NCI-H345 treated with DMSO at 0.1 percent for 48 hours (cell line): ENCODE results near the gene KLHL26.
"Not testable (repeated sequence)": the region's sequence is repeated elsewhere in the genome, so short reads cannot be mapped to it uniquely, and the experiment has no call there.

Experiments
- DNase-seq: peaks from one replicate; lab custom pipeline; 2025; ENCODE audit not compliant: unreplicated experiment; lab: John Stamatoyannopoulos, UW

KLHL26 gene, protein sequence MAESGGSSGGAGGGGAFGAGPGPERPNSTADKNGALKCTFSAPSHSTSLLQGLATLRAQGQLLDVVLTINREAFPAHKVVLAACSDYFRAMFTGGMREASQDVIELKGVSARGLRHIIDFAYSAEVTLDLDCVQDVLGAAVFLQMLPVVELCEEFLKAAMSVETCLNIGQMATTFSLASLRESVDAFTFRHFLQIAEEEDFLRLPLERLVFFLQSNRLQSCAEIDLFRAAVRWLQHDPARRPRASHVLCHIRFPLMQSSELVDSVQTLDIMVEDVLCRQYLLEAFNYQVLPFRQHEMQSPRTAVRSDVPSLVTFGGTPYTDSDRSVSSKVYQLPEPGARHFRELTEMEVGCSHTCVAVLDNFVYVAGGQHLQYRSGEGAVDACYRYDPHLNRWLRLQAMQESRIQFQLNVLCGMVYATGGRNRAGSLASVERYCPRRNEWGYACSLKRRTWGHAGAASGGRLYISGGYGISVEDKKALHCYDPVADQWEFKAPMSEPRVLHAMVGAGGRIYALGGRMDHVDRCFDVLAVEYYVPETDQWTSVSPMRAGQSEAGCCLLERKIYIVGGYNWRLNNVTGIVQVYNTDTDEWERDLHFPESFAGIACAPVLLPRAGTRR

DNA sequence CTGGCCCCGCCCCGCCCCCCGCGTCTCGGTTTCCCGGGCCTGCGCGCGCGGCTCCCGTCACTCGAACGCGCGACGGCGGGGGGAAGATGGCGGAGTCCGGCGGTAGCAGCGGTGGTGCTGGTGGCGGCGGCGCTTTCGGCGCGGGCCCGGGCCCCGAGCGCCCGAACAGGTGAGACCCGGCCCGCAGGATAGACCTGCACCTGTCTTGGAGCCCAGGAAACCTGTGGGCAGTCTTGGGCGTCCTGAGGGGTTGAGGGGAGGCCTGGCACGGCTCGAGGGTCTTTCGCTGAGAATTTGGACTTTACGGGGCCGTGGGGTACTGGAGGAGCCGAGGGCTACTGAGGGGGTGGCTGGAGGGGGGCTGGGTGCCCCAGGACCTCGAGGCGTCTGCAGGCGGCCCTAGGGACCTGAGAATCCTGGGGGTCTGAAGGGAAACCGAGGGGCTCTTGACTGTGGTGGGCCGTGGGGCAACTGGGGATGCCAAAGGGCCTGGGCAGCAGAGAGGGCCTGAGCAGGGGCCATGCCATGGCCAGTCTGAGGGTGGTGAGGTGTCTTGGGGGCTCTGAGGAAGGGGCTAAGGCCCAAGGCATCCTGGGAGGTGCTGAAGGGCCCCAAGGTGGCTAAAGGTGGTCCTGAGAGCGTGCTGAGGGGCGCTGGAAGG lies at the start of gene KLHL26:
Gene KLHL26, plus strand, starts transcription at position 60 of the 661 bp plus-strand sequence. Its CDS starts 27 bp downstream, at position 87.
- DNase-seq: no peak

GRCh38 chr19:18587561-18587960 lies 49.3 kb upstream of the KLHL26 start:
- no peak for DNase-seq

DNA sequence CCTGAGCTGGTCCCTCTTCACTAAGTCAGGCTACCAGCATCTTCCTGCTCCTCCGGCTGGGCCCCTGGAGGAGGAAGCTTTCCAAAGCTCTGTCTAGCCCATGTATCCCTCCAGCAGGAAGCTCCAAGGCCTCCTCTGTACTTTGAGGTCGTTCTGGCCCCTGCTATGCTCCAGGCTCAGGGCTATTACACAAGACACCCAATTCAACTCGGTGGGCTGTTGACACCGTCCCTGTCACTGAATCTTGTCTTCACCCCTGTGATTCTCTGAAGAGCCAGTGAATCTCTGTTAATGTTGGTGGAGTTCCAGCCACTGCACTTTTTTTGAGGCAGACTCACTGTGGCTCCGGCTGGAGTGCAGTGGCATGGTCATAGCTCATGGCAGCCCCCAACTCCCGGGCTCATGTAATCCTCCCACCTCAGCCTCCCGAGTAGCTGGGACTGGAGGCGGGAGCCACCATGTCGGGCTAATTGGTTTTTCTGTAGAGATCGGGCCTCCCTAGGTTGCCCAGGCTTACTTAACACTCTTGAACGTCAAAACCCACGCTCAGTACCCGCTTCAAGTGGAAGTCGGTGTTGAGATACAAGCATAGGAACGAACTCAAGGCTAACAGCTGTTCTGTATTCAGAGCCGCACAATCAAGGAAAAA lies 48.7 kb upstream of the KLHL26 start:
- no peak for DNase-seq

GRCh38 chr19:18588611-18589379 lies 48.0 kb upstream of the KLHL26 start, which contains the start of gene REX1BD:
Gene REX1BD (plus strand): TSS chr19:18588798. CDS start chr19:18588802, 4 bp downstream.
- DNase-seq: peak; percentile 52

DNA sequence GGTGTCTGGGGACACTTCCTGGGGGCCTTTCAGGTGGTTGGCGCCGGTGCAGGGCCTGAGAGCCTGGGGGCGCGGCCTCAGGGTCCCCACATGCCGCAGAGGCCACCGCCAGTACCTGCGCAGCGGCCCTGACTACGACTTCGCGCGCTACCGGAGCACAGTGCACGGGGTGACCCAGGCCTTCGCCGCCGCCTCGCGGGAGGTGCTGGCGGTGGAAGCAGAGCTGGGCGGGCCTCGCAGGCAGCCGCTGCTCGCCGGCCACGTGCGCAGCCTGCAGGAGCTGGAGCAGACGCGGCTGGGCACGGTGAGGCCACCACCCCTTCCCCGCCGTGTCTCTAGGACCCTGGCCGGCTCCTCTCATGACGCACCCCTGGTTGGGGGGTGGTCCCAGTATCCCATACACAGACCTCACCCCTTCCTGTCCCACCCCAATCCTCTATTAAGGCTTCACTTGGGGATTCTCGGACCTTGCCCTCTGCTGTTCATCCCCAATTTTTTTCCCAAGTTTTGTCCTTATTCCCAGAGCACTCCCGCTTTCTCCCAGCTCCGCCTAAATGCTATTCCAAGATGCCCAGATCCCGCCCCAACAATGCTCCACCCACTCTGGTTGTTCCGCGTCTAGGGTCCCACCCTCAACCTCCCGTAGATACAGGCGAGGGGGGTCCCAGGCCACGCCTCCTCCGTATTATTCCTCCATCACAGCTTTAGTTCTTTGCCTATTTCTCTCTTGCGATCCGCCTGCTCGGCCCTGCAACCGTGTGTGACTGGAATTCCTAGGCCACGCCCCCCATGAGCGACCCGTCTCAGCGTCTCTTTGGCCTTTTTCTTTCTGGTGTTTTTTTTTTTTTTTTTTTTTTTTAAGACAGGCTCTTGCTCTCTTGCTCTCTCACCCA lies 47.2 kb upstream of the KLHL26 start:
- DNase-seq: peak; percentile 67

DNA sequence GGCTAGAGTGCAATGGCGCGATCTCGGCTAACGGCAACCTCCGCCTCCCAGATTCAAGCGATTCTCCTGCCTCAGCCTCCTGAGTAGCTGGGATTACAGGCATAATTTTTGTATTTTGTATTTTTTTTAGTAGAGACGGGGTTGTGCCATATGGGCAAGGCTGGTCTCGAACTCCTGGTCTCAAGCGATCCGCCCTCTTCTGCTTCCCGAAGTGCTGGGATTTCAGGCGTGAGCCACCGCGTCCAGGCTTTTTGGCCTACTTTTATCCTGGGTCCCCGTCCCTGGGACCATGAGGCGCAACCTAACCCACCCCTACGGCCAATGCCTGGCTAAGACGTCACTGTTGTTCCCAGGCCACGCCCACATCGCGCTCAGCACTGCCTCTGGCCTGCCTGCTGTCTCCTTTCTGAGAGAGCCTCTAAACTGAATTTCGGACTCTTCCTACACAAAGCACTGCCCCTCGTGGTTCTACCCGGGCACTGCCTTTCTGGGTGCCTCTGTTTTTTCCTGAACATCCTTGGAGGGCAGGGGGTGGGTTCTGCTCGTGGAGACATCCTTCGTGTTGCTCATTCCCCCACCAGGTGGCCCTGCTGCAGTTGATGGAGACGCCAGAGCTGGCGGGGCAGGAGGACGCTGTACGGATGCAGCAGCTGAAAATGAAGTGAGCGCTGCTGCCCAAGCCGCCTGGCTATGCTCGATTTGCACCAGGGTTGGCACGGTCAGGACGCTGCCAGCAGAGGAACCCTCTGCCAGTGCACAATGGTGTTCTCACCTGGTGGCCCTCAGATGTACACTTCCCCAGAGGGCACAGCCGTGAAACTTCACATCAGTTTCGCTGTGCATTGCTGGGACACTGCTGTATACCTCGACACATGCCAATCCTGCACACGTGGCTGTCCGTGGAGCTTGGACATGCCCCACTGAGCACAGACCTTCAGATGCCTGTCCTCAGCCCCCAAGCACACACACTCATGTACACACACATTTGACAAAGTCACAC lies 46.3 kb upstream of the KLHL26 start:
- DNase-seq: peak; percentile 92

DNA sequence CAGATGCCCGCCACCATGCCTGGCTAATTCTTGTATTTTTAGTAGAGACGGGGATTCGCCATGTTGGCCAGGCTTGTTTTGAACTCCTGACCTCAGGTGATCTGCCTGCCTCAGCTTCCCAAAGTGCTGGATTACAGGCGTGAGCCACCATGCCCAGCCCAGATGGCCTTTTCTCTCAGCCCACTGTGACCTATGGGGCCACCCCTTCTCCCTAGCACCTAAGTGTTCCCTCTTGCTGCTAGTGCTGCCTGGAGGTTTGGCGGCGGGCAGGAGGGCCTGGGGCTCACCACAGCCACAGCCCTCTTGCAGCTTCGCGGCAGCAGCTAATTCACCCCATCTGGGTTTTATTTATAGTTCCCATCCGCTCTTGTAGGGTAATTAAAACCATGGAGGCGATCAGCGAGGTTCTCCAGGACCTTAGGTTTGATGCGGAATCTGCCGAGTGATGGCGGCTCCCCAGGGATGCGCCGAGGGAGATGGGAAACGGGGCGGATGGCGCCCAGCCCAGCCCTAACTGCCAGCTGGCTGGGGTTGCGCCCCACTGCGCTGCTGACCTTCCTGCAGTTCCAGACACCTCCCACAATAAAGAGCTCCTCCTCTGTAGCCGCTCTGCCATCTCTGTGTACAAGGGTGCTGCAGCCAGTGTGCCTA lies 45.0 kb upstream of the KLHL26 start:
- no peak for DNase-seq

DNA sequence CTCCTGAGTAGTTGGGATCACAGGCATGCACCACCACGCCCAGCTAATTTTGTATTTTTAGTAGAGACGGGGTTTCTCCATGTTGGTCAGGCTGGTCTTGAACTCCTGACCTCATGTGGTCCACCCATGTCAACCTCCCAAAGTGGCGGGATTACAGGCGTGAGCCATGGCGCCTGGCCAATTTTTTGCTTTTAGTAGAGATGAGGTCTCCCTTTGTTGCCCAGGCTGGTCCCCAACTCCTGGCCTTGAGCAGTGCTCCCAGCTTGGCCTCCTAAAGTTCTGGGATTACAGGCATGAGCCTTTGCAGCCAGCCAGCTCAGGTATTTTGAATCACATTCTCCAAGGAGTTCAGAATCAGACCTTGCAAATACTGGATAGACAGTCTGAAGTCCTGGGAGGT lies 44.1 kb upstream of the KLHL26 start:
- not testable (repeated sequence) for DNase-seq

DNA sequence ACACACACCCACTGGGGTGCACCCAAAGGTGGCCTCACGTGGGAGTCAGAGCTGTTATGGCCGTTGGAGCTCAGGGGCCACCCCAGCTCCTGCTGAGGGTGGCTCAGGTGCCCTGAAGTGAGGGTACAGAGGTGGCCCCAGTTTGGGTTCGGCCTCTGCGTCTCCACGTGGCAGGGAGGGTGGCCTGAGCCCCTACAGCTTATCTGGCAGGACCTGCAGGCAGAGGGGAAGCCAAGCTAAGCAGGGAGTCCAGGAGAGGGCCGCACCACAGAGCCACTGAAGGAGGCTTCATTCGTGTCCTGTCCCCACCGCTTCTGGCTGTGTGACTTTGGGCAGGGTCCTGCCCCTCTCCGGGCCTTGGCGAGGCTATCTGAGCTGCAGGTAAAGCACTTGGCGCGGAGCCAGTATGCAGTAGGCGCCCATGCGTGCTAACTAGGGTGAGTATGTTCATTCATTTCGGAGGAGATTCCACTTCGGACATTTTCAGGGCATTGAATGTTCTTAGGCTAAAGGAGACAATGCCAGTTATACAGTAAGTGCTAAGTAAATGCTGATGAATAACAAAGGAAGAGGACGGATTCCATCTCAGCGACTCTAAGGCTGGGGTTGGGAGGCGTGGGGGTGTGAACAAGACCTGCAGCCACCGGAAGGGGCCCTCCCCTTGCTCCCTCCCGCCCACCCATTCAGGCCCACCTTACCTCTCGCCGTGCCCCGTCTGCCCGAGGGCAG lies 43.3 kb upstream of the KLHL26 start:
- no peak for DNase-seq

GRCh38 chr19:18594096-18594823 lies 42.6 kb upstream of the KLHL26 start:
- peak; percentile 4 for DNase-seq

DNA sequence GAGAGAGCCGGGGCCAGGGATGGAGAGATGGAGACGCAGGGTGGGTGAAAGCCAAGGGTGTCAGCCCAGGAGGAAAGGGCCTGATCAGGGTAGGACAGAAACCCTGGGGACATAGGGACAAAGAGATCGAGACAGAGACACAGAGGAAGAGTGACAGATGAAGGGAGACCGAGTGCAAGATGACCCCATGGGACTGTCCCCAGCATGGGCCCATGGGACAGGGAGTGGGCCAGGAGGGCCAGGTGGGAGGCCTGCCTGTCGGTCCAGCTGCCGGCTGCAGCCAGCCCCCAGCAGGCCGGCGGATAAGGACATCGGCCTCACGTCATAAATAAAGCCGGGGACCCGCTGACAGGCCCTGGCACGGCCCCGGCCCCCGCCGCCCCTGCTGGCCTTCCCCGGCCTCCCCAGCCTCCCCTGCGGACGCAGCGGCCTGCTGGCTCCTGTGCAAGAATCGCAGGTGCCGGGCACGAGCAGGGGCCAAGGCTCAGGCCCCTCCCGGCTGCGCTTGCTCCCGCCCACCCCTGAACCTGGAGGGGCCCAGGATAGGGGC lies 41.9 kb upstream of the KLHL26 start:
- no peak for DNase-seq

- no peak for DNase-seq
Measured at GRCh38 chr19:18595475-18595874, 41.4 kb upstream of the KLHL26 start.

DNA sequence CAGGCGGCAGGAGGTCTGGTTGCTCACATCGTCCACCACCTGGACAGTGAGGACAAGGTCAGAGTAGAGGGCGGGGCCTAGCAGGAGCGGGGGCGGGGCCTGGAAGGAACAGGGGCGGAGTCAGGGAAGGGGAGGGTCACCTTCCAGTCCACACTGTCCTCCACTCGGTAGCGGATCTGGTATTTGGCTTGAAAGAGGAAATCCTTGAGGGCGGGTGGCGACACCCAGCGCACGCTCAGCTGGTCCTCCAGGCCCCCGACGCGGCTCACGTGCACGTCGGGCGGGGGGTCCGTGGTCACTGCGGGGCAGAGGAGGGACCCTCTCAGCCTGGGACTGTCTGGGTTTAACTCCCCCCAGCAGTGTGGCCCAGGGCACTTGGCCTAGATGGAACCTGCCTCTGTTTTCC lies 40.1 kb upstream of the KLHL26 start:
- DNase-seq: no peak

DNA sequence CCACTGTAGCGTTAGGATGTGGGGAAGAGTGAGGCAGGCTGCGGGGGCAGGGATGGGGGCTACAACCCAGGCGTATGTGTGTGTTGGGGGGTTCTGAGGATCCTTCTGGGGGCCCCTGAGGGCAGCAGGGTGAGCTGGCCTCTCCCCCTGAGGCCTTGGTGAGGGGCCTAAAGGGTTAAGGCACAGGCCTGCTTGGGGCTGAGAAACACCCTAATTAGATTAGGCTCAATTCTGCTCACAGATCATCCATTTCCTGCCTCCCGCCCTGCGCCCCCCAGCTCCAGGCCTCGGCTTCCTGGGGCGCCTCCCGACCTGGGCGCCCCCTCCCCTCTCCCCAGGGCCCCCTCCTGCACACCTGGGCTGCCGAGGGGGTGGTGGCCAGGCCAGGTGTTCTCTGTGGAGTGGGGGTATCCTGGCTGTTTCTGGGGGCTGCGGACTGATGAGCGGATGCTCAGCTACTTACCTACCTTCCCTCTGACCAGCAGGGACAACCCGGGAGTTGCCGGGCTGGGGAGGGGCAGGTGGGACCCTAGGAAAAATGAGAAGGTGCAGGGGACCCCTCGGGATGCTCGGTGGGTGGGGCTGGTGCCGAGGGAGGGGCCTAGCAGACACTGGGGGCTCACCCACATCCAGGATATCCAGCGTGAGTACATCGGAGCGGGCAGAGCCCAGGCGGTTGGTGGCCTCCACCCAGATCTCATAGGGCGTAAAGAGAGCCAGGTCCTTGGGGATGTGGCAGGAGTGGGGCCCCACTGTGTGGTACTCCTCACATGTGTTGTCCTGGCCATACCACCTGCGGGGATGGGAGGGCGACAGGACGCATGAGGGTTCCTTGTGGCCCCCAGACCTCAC lies 38.8 kb upstream of the KLHL26 start:
- no peak for DNase-seq

DNA sequence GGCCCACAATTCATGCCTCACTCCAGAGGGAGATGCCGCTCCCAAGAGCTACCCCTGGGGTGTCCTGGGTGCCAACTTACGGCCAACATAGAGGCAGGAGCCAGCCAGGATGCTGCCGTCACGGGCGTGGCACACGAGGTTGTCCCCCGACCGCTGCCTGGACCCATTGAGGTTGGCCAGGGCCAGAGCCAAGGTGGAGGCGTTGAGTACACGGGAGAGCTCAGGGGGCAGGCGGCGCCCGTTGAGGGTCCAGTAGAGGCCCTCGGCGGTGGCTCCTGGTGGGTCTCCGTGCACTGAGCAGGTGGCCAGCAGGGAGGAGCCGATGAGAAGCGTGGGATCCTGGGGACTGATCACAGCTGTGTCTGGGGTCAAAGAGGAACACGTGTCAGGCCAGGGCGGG lies 37.3 kb upstream of the KLHL26 start:
- no peak for DNase-seq
